Measurements from ENCODE around the gene MRPL38. TPM values are rescaled to one million over a fixed set of nuclear protein-coding genes. Genes with fewer than 3 reads are reported as not detected.
A peak's percentile ranks its signal among the peaks of the same experiment; 100 is the strongest.

The MRPL38 gene
- total RNA-seq, 1 donor, result 36.6 TPM

- Histone ChIP-seq H2AFZ (ENCODE audit: low read length) (no peak overlapping the region), H3K36me3 (ENCODE audit: insufficient read depth, low read length) (peaks cover 40% of the 10 kb centered on the region), H3K9me3 (ENCODE audit: low read depth, low read length) (no peaks in the 10 kb centered on the region), H3K27ac (ENCODE audit: low read depth, low read length) (no peak overlapping the region), H3K79me2 (ENCODE audit: insufficient read depth, low read length) (peaks cover 18% of the 10 kb centered on the region), H4K20me1 (ENCODE audit: insufficient read depth, low read length) (peaks cover 4% of the 10 kb centered on the region), H3K4me2 (ENCODE audit: insufficient read depth, low read length) (no peak overlapping the region), H3K27me3 (ENCODE audit: insufficient read depth, low read length) (no peaks in the 10 kb centered on the region), H3K4me1 (ENCODE audit: insufficient read depth, low read length) (peaks cover 11% of the 10 kb centered on the region), H3K4me3 (ENCODE audit: insufficient read depth, low read length) (no peak overlapping the region)
- peak; percentile 82 for DNase-seq (ENCODE audit: insufficient read length, low spot score, missing footprints)
- no peak for TF ChIP-seq CTCF (IDR thresholded peaks at IDR 0.05; ENCODE audit: extremely low read depth, low read depth, low read length)
Measured at GRCh38 chr17:75899353-75899752, 5.3 kb downstream of the MRPL38 start.

- no peak for TF ChIP-seq CTCF (IDR thresholded peaks at IDR 0.05; ENCODE audit: extremely low read depth, low read depth, low read length)
- peaks cover 40% of the 10 kb centered on the region for H3K36me3 ChIP-seq (ENCODE audit: insufficient read depth, low read length)
- DNase-seq (ENCODE audit: insufficient read length, low spot score, missing footprints), result peak; percentile 49
- no peak overlapping the region for H2AFZ ChIP-seq (ENCODE audit: low read length)
- no peak overlapping the region for H3K27ac ChIP-seq (ENCODE audit: low read depth, low read length)
- no peaks in the 10 kb centered on the region for H3K27me3 ChIP-seq (ENCODE audit: insufficient read depth, low read length)
- no peak overlapping the region for H3K4me2 ChIP-seq (ENCODE audit: insufficient read depth, low read length)
- no peaks in the 10 kb centered on the region for H3K9me3 ChIP-seq (ENCODE audit: low read depth, low read length)
- H3K79me2 ChIP-seq (ENCODE audit: insufficient read depth, low read length), result peaks cover 18% of the 10 kb centered on the region
- peaks cover 4% of the 10 kb centered on the region for H4K20me1 ChIP-seq (ENCODE audit: insufficient read depth, low read length)
- H3K4me1 ChIP-seq (ENCODE audit: insufficient read depth, low read length), result peaks cover 7% of the 10 kb centered on the region
- H3K4me3 ChIP-seq (ENCODE audit: insufficient read depth, low read length), result no peak overlapping the region
Measured at GRCh38 chr17:75898791-75899190, 5.9 kb downstream of the MRPL38 start.

GRCh38 chr17:75898065-75898464, 6.6 kb downstream of the MRPL38 start:
- Histone ChIP-seq H2AFZ (ENCODE audit: low read length) (no peak overlapping the region), H3K27me3 (ENCODE audit: insufficient read depth, low read length) (no peaks in the 10 kb centered on the region), H3K4me2 (ENCODE audit: insufficient read depth, low read length) (no peak overlapping the region), H3K9me3 (ENCODE audit: low read depth, low read length) (no peaks in the 10 kb centered on the region), H3K79me2 (ENCODE audit: insufficient read depth, low read length) (peaks cover 19% of the 10 kb centered on the region), H4K20me1 (ENCODE audit: insufficient read depth, low read length) (peaks cover 5% of the 10 kb centered on the region), H3K4me3 (ENCODE audit: insufficient read depth, low read length) (no peak overlapping the region), H3K4me1 (ENCODE audit: insufficient read depth, low read length) (peaks cover 6% of the 10 kb centered on the region), H3K36me3 (ENCODE audit: insufficient read depth, low read length) (peaks cover 40% of the 10 kb centered on the region), H3K27ac (ENCODE audit: low read depth, low read length) (no peak overlapping the region)
- DNase-seq (ENCODE audit: insufficient read length, low spot score, missing footprints), result no peak
- TF ChIP-seq CTCF (IDR thresholded peaks at IDR 0.05; ENCODE audit: extremely low read depth, low read depth, low read length), result no peak

GRCh38 chr17:75897160-75898019, 7.3 kb downstream of the MRPL38 start:
- TF ChIP-seq CTCF (IDR thresholded peaks at IDR 0.05; ENCODE audit: extremely low read depth, low read depth, low read length), result no peak
- H2AFZ ChIP-seq (ENCODE audit: low read length), result peak overlapping the region; percentile 62
- no peaks in the 10 kb centered on the region for H3K9me3 ChIP-seq (ENCODE audit: low read depth, low read length)
- H3K27ac ChIP-seq (ENCODE audit: low read depth, low read length), result no peak overlapping the region
- H3K4me1 ChIP-seq (ENCODE audit: insufficient read depth, low read length), result peaks cover 6% of the 10 kb centered on the region
- peaks cover 19% of the 10 kb centered on the region for H3K79me2 ChIP-seq (ENCODE audit: insufficient read depth, low read length)
- DNase-seq (ENCODE audit: insufficient read length, low spot score, missing footprints), result no peak
- peaks cover 40% of the 10 kb centered on the region for H3K36me3 ChIP-seq (ENCODE audit: insufficient read depth, low read length)
- no peaks in the 10 kb centered on the region for H3K27me3 ChIP-seq (ENCODE audit: insufficient read depth, low read length)
- H3K4me2 ChIP-seq (ENCODE audit: insufficient read depth, low read length), result peak overlapping the region; percentile 83
- H4K20me1 ChIP-seq (ENCODE audit: insufficient read depth, low read length), result peaks cover 7% of the 10 kb centered on the region
- peak overlapping the region; percentile 82 for H3K4me3 ChIP-seq (ENCODE audit: insufficient read depth, low read length)

All from osteoblast (primary cell).